ENCODE measurements around the gene CD274. TPM values are rescaled to one million over a fixed set of nuclear protein-coding genes. Genes with fewer than 3 reads are reported as not detected.

Gene CD274
- total and polyA plus RNA-seq, 2 experiments from 2014 or later = 0.07 TPM; not detected in 1

GRCh38 chr9:5445886-5446285 lies 4.5 kb upstream of the CD274 start:
- H3K4me2 ChIP-seq = no peak overlapping the region
- TF ChIP-seq EZH2 (IDR thresholded peaks at IDR 0.05; ENCODE audit: borderline replicate concordance) = no peak
- no peak for TF ChIP-seq CTCF (IDR thresholded peaks at IDR 0.05; ENCODE audit: poor library complexity)
- TF ChIP-seq EZH2phosphoT487 (IDR thresholded peaks at IDR 0.05; ENCODE audit: low read depth, severe bottlenecking, unreplicated experiment) = no peak

DNA sequence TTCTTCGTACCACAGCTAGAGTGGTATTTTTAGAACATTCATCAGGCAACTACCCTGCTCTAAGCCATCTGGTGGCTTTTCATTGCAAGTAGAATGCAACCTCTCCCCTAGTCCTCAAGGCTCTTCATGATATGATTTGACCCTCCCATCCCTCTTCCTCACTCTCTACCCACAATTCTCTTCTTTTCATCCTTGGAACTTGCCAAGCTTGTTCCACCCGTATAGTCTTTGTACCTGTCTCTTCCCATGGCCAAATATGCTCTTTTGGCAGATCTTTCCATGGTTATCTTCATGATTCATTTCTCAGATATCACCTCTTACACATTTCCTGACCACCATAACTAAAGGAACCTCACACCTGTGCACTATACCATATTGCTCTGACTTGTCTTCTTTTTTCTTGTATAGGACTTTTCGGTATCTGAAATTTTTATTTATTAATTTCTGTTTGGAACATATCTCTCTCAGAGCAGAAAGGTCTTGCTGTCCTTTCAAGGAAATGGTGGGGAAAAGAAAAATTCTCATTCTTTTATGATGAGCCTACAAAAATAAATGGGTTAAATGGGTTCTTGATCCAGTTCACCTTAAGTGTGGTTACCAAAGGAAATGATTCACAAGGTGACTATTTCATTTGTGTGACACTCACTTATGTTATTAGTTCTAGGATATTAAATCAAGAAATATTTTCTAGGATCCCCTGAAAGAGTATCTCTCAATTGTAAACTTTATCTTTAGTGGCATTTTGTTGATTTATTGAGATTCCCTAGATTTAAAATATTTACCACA lies 3.7 kb upstream of the CD274 start:
- Histone ChIP-seq H3K4me2 (no peak overlapping the region), H3K27me3 (no peaks in the 10 kb centered on the region), H3K36me3 (replicated peaks; ENCODE audit: insufficient read depth, low read depth) (no peaks in the 10 kb centered on the region), H3K27ac (no peak overlapping the region), H3K9me3 (ENCODE audit: low read depth) (no peaks in the 10 kb centered on the region), H4K20me1 (ENCODE audit: insufficient read depth, poor library complexity, severe bottlenecking) (no peaks in the 10 kb centered on the region), H3K9me2 (replicated peaks; ENCODE audit: insufficient read depth) (no peaks in the 10 kb centered on the region), H2AFZ (no peak overlapping the region), H3K4me3 (no peak overlapping the region), H3K4me1 (ENCODE audit: insufficient read depth) (no peaks in the 10 kb centered on the region), H3K79me2 (no peaks in the 10 kb centered on the region)
- TF ChIP-seq EZH2 (IDR thresholded peaks at IDR 0.05; ENCODE audit: borderline replicate concordance) (no peak), CTCF (IDR thresholded peaks at IDR 0.05; ENCODE audit: poor library complexity) (no peak), EZH2phosphoT487 (IDR thresholded peaks at IDR 0.05; ENCODE audit: low read depth, severe bottlenecking, unreplicated experiment) (no peak)
- no peak for DNase-seq (ENCODE audit: low spot score)
- 92% methylated on average over 3 of the region's 3 CpGs for WGBS (ENCODE audit: low lambda C conversion rate, missing lambda C conversion rate)

More at GRCh38 chr9:5445886-5446285, 4.5 kb upstream of the CD274 start:
- H3K9me3 ChIP-seq (ENCODE audit: low read depth) = no peaks in the 10 kb centered on the region
- H2AFZ ChIP-seq = no peak overlapping the region
- no peaks in the 10 kb centered on the region for H3K9me2 ChIP-seq (replicated peaks; ENCODE audit: insufficient read depth)
- no peak overlapping the region for H3K27ac ChIP-seq
- no peaks in the 10 kb centered on the region for H3K79me2 ChIP-seq
- H3K36me3 ChIP-seq (replicated peaks; ENCODE audit: insufficient read depth, low read depth) = no peaks in the 10 kb centered on the region
- no peaks in the 10 kb centered on the region for H3K27me3 ChIP-seq
- H3K4me1 ChIP-seq (ENCODE audit: insufficient read depth) = no peaks in the 10 kb centered on the region
- no peak for DNase-seq (ENCODE audit: low spot score)
- H3K4me3 ChIP-seq = no peak overlapping the region
- H4K20me1 ChIP-seq (ENCODE audit: insufficient read depth, poor library complexity, severe bottlenecking) = no peaks in the 10 kb centered on the region

DNA sequence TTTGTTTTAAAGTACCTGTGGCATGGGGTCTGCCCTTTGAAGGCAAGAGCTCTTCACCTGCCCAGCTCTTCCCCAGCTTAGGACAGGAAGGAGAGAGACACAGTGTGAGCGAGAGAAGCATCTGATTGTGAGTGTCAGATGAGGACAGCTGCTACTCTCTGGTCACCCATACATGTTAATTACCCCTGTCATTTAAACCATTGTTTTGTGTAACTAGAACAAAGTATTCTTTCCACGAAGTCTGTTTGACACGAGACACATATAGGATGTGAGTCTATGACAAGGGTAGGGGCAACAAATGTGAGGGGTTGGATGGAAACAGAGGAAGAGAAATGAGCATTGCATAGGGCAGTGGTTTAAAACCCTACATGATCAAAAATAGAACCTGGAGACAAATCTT lies 3.0 kb upstream of the CD274 start:
- no peaks in the 10 kb centered on the region for H3K9me2 ChIP-seq (replicated peaks; ENCODE audit: insufficient read depth)
- TF ChIP-seq CTCF (IDR thresholded peaks at IDR 0.05; ENCODE audit: poor library complexity) = no peak
- TF ChIP-seq EZH2phosphoT487 (IDR thresholded peaks at IDR 0.05; ENCODE audit: low read depth, severe bottlenecking, unreplicated experiment) = no peak
- no peak for TF ChIP-seq EZH2 (IDR thresholded peaks at IDR 0.05; ENCODE audit: borderline replicate concordance)
- no peaks in the 10 kb centered on the region for H3K4me1 ChIP-seq (ENCODE audit: insufficient read depth)
- H2AFZ ChIP-seq = no peak overlapping the region
- no peaks in the 10 kb centered on the region for H3K79me2 ChIP-seq
- 78% methylated on average over 3 of the region's 3 CpGs for WGBS (ENCODE audit: low lambda C conversion rate, missing lambda C conversion rate)
- DNase-seq (ENCODE audit: low spot score) = no peak
- no peaks in the 10 kb centered on the region for H3K9me3 ChIP-seq (ENCODE audit: low read depth)
- no peak overlapping the region for H3K4me3 ChIP-seq
- no peak overlapping the region for H3K4me2 ChIP-seq
- H3K27me3 ChIP-seq = no peaks in the 10 kb centered on the region
- H3K36me3 ChIP-seq (replicated peaks; ENCODE audit: insufficient read depth, low read depth) = no peaks in the 10 kb centered on the region
- no peak overlapping the region for H3K27ac ChIP-seq
- no peaks in the 10 kb centered on the region for H4K20me1 ChIP-seq (ENCODE audit: insufficient read depth, poor library complexity, severe bottlenecking)
